Osteocyte (in vitro differentiated cells): ENCODE measurements around the gene CLIP1. TPM values are rescaled to one million over a fixed set of nuclear protein-coding genes. Genes with fewer than 3 reads are reported as not detected.

Experiments used
- DNase-seq: peaks from one replicate; pipeline ENCODE4 v3.0.0; 2021; ENCODE audit warnings: mixed read lengths; ENCODE audit not compliant: unreplicated experiment; ENCODE audit errors: extremely low spot score
- H3K27ac Mint-ChIP-seq: one replicate; pipeline ENCODE4 v1.8.0; 2021; ENCODE audit warnings: mild to moderate bottlenecking, mixed read lengths; ENCODE audit not compliant: unreplicated experiment
- H3K27me3 Mint-ChIP-seq: one replicate; pipeline ENCODE4 v1.8.0; 2021; ENCODE audit warnings: mixed read lengths; ENCODE audit not compliant: unreplicated experiment
- H3K36me3 Mint-ChIP-seq: one replicate; pipeline ENCODE4 v1.8.0; 2021; ENCODE audit warnings: mixed read lengths; ENCODE audit not compliant: unreplicated experiment
- H3K4me1 Mint-ChIP-seq: one replicate; pipeline ENCODE4 v1.8.0; 2021; ENCODE audit warnings: mixed read lengths; ENCODE audit not compliant: unreplicated experiment
- H3K4me3 Mint-ChIP-seq: one replicate; pipeline ENCODE4 v1.8.0; 2021; ENCODE audit warnings: mild to moderate bottlenecking, moderate library complexity, mixed read lengths; ENCODE audit not compliant: unreplicated experiment
- H3K9me3 Mint-ChIP-seq: one replicate; pipeline ENCODE4 v1.8.0; 2021; ENCODE audit warnings: mixed read lengths; ENCODE audit not compliant: unreplicated experiment
- CTCF ChIP-seq: fragments of 200-600 bp; sonication (generic); IDR thresholded peaks from 2 replicates; pipeline ENCODE4 v1.5.0; 2021; ENCODE audit warnings: antibody characterized with exemption, mild to moderate bottlenecking, moderate library complexity
- total RNA-seq: library from RNA; stranded (reverse); gene quantifications from 2 replicates; pipeline ENCODE4 v1.2.1, GENCODE V29; 2021

The CLIP1 gene
- total RNA-seq, 1 donor from 2014 or later: 100.0 TPM

DNA sequence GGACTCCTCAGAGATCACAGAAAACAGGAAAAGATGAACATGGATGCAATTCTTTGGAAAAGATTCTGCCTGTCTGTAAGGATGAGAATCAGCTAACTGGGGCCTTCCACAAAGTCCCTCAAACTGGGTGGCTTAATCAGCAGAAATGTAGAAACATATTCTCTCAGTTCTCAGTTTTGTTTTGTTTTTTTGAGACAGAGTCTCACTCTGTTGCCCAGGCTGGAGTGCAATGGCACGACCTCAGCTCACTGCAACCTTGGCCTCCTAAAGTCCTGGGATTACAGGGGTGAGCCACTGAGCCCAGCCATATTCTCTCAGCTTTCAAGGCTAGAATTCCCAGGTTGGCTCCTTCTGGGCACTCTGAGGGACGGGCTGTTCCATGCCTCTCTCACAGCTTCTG lies 38.2 kb upstream of the CLIP1 start:
- Mint-ChIP-seq H3K4me1 (peaks cover 5% of the 10 kb centered on the region), H3K27me3 (no peaks in the 10 kb centered on the region), H3K36me3 (no peaks in the 10 kb centered on the region), H3K4me3 (no peak overlapping the region), H3K27ac (no peak overlapping the region), H3K9me3 (no peaks in the 10 kb centered on the region)
- no peak for TF ChIP-seq CTCF
- no peak for DNase-seq

- DNase-seq: no peak
- Mint-ChIP-seq H3K4me3 (no peak overlapping the region), H3K27ac (no peak overlapping the region), H3K4me1 (peaks cover 5% of the 10 kb centered on the region), H3K27me3 (no peaks in the 10 kb centered on the region), H3K36me3 (no peaks in the 10 kb centered on the region), H3K9me3 (no peaks in the 10 kb centered on the region)
- TF ChIP-seq CTCF: no peak
These were observed 37.6 kb upstream of the CLIP1 start for GRCh38 chr12:122460061-122460460.

- Mint-ChIP-seq H3K27ac (no peak overlapping the region), H3K9me3 (no peaks in the 10 kb centered on the region), H3K36me3 (no peaks in the 10 kb centered on the region), H3K4me1 (peaks cover 2% of the 10 kb centered on the region), H3K27me3 (no peaks in the 10 kb centered on the region), H3K4me3 (no peak overlapping the region)
- no peak for TF ChIP-seq CTCF
- no peak for DNase-seq
These were observed 36.7 kb upstream of the CLIP1 start for GRCh38 chr12:122459211-122459610.

- H3K36me3 Mint-ChIP-seq: no peaks in the 10 kb centered on the region
- TF ChIP-seq CTCF: no peak
- H3K9me3 Mint-ChIP-seq: no peaks in the 10 kb centered on the region
- no peak overlapping the region for H3K27ac Mint-ChIP-seq
- no peaks in the 10 kb centered on the region for H3K27me3 Mint-ChIP-seq
- no peak overlapping the region for H3K4me3 Mint-ChIP-seq
- DNase-seq: no peak
- H3K4me1 Mint-ChIP-seq: peaks cover 2% of the 10 kb centered on the region
These were observed 35.9 kb upstream of the CLIP1 start for GRCh38 chr12:122458105-122459035.

GRCh38 chr12:122457627-122458026 lies 35.2 kb upstream of the CLIP1 start:
- peaks cover 9% of the 10 kb centered on the region for H3K4me1 Mint-ChIP-seq
- no peak for DNase-seq
- H3K27ac Mint-ChIP-seq: no peak overlapping the region
- H3K27me3 Mint-ChIP-seq: no peaks in the 10 kb centered on the region
- H3K36me3 Mint-ChIP-seq: no peaks in the 10 kb centered on the region
- H3K4me3 Mint-ChIP-seq: no peak overlapping the region
- no peak for TF ChIP-seq CTCF
- H3K9me3 Mint-ChIP-seq: no peaks in the 10 kb centered on the region
